Neural crest cell (in vitro differentiated cells): ENCODE data around the gene NDUFS2. TPM values are rescaled to one million over a fixed set of nuclear protein-coding genes. Genes with fewer than 3 reads are reported as not detected.

Experiments used
- DNase-seq: peaks from one replicate; pipeline ENCODE4 v3.0.0; 2021; ENCODE audit warnings: low read depth, mixed read lengths, low spot score
- H3K27ac Mint-ChIP-seq: one replicate; pipeline ENCODE4 v1.8.0; 2021; ENCODE audit warnings: mild to moderate bottlenecking, mixed read lengths; ENCODE audit not compliant: unreplicated experiment
- H3K27me3 Mint-ChIP-seq: 2 replicates; pipeline ENCODE4 v1.8.0; 2021; ENCODE audit warnings: low read depth, mild to moderate bottlenecking, mixed read lengths
- H3K36me3 Mint-ChIP-seq: 2 replicates; pipeline ENCODE4 v1.8.0; 2021; ENCODE audit warnings: low read depth, mild to moderate bottlenecking, mixed read lengths
- H3K4me1 Mint-ChIP-seq: 2 replicates; pipeline ENCODE4 v1.8.0; 2021; ENCODE audit warnings: mixed read lengths
- H3K4me3 Mint-ChIP-seq: one replicate; pipeline ENCODE4 v1.8.0; 2021; ENCODE audit warnings: mild to moderate bottlenecking, mixed read lengths
- H3K9me3 Mint-ChIP-seq: 2 replicates; pipeline ENCODE4 v1.8.0; 2021; ENCODE audit warnings: mixed read lengths
- total RNA-seq: library from RNA; stranded (reverse); gene quantifications from 2 replicates; pipeline ENCODE4 v1.2.1, GENCODE V29; 2021
- TF ChIP-seq, protein P1 (sequence below): fragments of 200-600 bp; sonication (generic); conservative IDR thresholded peaks from 2 replicates; pipeline ENCODE4 v1.5.0; 2021; ENCODE audit warnings: antibody characterized with exemption, mild to moderate bottlenecking

NDUFS2 gene
- total RNA-seq, 1 donor from 2014 or later, result 106 TPM

DNA sequence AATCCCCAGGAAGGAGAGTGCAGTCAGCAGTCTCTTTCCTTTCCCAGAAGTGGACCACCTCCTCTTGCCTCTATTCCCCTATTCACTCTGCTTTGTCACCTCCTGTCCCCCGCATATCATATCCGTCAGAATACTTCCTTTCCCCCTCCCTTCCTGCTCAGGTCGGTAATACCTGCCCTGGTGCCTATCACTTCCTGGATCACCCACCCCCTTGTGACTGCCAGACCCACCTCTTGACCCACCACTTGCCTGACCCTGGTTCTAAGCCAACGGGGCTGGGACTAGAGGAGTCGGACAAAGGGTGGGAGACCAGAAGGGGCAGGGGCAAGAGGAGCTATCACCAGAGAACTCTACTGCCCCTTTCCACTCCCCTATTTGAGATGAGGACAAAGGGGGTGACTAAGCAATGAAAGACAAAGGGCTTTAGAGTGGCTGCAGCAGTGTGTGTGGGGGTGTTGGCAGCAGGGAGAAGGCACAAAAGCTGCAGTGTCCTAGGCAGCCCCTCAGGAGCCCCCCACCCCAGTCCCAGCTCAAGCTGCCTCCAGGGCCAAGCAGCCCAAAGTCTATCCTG, 1.7 kb upstream of the NDUFS2 start:
- Mint-ChIP-seq H3K4me1 (peaks cover 71% of the 10 kb centered on the region), H3K27ac (peak overlapping the region; percentile 96), H3K27me3 (no peaks in the 10 kb centered on the region), H3K36me3 (peaks cover 12% of the 10 kb centered on the region), H3K9me3 (no peaks in the 10 kb centered on the region), H3K4me3 (peak overlapping the region; percentile 96)
- no peak for DNase-seq
- TF ChIP-seq, protein P1, sequence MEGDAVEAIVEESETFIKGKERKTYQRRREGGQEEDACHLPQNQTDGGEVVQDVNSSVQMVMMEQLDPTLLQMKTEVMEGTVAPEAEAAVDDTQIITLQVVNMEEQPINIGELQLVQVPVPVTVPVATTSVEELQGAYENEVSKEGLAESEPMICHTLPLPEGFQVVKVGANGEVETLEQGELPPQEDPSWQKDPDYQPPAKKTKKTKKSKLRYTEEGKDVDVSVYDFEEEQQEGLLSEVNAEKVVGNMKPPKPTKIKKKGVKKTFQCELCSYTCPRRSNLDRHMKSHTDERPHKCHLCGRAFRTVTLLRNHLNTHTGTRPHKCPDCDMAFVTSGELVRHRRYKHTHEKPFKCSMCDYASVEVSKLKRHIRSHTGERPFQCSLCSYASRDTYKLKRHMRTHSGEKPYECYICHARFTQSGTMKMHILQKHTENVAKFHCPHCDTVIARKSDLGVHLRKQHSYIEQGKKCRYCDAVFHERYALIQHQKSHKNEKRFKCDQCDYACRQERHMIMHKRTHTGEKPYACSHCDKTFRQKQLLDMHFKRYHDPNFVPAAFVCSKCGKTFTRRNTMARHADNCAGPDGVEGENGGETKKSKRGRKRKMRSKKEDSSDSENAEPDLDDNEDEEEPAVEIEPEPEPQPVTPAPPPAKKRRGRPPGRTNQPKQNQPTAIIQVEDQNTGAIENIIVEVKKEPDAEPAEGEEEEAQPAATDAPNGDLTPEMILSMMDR, result no peak

DNA sequence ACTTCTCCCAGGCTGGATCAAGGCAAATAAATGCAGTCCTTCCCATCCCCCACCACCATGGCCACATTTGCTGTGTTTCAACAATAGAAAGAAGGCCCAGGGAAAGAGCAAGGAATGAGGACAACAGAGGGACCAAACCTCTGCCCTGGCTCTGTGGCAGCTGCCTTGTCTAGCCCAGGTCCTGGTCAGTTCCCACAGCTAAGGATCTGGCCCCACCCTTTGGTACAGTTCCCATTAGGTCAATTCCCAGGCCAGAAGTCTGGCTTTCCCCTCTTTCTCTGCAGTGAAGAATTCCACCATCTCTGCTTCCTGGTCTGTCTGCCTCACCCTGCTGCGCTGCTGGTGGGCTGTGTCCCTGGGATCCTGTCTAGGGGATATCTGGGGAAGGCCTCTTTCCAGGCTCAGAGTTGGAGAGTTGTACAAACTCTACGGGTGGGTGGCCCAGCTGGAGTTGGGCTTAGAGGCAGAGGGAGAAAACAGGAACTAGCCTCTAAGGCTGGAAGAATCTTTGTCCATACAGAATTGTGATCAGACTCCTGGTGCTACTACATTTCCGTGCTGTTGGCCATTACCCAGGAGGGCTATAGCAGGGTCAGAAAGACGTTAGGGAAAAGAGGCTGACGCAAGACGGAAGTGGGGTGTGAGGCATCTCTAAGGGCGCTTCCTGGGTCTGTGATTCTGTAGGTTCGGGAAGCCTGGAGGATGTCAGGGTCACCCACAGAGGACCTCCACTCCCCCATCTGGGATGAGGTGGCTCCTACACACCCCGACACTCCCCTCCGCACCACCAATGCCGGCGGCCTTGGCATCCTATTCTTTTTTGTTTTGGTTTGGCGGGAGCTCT, 953 bp upstream of the NDUFS2 start:
- Mint-ChIP-seq H3K27me3 (no peaks in the 10 kb centered on the region), H3K9me3 (no peaks in the 10 kb centered on the region), H3K4me1 (peaks cover 71% of the 10 kb centered on the region), H3K36me3 (peaks cover 12% of the 10 kb centered on the region), H3K27ac (peak overlapping the region; percentile 96), H3K4me3 (peak overlapping the region; percentile 96)
- TF ChIP-seq, protein P1, result no peak
- peak; percentile 48 for DNase-seq

DNA sequence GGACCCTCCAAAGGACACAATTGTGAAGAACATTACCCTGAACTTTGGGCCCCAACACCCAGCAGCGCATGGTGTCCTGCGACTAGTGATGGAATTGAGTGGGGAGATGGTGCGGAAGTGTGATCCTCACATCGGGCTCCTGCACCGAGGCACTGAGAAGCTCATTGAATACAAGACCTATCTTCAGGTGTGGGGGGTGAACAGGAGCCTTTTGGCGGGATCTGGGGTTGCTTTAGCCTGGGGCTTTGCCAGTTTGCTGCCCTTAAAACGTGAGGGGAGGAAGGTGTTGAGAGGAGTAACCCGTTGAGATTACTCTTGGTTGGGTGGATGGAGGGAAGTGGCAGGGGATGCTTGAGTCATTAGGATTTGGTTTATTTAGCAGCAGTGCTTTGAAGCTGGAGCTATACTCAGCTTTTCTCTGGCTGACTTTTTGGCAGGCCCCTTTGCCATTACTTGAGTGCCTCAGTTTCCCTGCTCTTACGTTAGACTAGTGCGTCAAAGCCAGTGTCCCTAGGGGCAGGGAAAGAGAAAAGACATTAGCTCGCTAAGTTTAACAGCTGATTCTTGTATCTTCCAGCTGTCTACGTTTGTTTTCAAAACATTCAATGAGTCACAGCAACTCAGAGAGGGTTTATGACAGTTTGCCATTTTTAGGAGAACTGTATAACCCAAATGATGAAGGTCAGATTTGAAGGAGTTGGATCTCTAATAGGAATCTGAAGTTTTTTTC, 4.4 kb downstream of the NDUFS2 start:
- Mint-ChIP-seq H3K4me3 (peak overlapping the region; percentile 21), H3K9me3 (no peaks in the 10 kb centered on the region), H3K27me3 (no peaks in the 10 kb centered on the region), H3K36me3 (peaks cover 21% of the 10 kb centered on the region), H3K27ac (no peak overlapping the region), H3K4me1 (peaks cover 34% of the 10 kb centered on the region)
- no peak for DNase-seq
- TF ChIP-seq, protein P1, result no peak

DNA sequence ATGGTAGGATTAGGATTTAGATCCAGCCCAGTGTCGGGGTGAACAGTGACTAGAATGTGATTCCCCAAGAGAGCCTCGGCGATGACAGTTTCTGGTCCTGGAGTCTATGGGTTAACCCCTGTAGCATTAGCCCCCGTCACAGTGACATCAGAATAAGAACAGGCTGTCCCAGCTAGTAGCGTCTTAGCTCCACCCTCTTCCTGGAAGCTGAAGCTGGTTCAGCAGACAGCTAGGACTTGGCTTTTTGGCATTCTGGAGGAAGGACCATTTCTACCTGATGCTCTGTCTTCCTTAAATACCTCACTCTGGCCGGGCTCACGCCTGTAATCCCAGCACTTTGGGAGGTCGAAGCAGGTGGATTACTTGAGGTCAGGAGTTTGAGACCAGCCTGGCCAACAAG, 5.0 kb downstream of the NDUFS2 start:
- Mint-ChIP-seq H3K4me3 (no peak overlapping the region), H3K27me3 (no peaks in the 10 kb centered on the region), H3K9me3 (no peaks in the 10 kb centered on the region), H3K27ac (no peak overlapping the region), H3K36me3 (peaks cover 22% of the 10 kb centered on the region), H3K4me1 (peaks cover 28% of the 10 kb centered on the region)
- no peak for DNase-seq
- TF ChIP-seq, protein P1, result no peak

DNA sequence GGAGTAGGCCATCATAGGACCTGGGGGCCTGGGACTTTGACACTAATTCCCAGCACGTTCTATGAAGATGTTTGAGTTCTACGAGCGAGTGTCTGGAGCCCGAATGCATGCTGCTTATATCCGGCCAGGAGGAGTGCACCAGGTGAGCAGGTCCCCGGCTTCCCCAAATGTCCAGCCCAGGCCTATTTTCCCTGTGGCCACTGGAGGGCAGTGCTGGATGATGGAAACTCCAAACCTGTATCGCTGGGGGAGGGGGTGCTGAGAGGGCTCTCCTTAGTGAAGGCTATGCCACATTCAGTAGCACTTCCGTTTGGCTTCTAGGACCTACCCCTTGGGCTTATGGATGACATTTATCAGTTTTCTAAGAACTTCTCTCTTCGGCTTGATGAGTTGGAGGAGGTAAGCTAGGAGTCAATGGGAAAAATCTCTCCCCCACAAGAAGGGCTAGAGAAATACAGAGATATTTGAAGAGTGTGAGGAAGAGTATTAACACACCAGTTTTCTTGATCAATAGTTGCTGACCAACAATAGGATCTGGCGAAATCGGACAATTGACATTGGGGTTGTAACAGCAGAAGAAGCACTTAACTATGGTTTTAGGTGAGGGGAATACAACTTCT, 7.7 kb downstream of the NDUFS2 start:
- H3K4me1 Mint-ChIP-seq, result peaks cover 18% of the 10 kb centered on the region

More for the DNA sequence above, 7.7 kb downstream of the NDUFS2 start:
- no peak overlapping the region for H3K27ac Mint-ChIP-seq
- TF ChIP-seq, protein P1, result peak; percentile 88
- no peaks in the 10 kb centered on the region for H3K27me3 Mint-ChIP-seq
- H3K9me3 Mint-ChIP-seq, result no peaks in the 10 kb centered on the region
- peak; percentile 73 for DNase-seq
- no peak overlapping the region for H3K4me3 Mint-ChIP-seq
- peaks cover 30% of the 10 kb centered on the region for H3K36me3 Mint-ChIP-seq
